DOHH2 (cell line): ENCODE results near the gene TENT5A.

Source experiments
- H3F3A ChIP-seq: fragments of 200-600 bp; sonication (generic), shearing (Covaris generic); 2 replicates; pipeline ENCODE4 v1.6.0; 2016; ENCODE audit warnings: antibody characterized with exemption, mild to moderate bottlenecking; ENCODE audit not compliant: control insufficient read depth, insufficient read depth
- H3K27ac ChIP-seq: fragments of 200-600 bp; sonication (generic); 2 replicates; pipeline ENCODE4 v1.5.1; 2014; ENCODE audit warnings: low read depth, mild to moderate bottlenecking, low read length, moderate library complexity
- H3K27me3 ChIP-seq: fragments of 200-600 bp; sonication (generic); 2 replicates; pipeline ENCODE4 v1.6.1; 2014; ENCODE audit warnings: mild to moderate bottlenecking, low read length, mixed read lengths; ENCODE audit not compliant: control insufficient read depth
- H3K36me3 ChIP-seq: fragments of 200-600 bp; sonication (generic); 2 replicates; pipeline ENCODE4 v1.6.1; 2014; ENCODE audit warnings: mild to moderate bottlenecking, low read length, moderate library complexity, mixed read lengths; ENCODE audit not compliant: control insufficient read depth
- H3K4me1 ChIP-seq: fragments of 200-600 bp; sonication (generic); 2 replicates; pipeline ENCODE4 v1.6.1; 2014; ENCODE audit warnings: mild to moderate bottlenecking, low read length, mixed read lengths; ENCODE audit not compliant: control insufficient read depth
- H3K4me2 ChIP-seq: fragments of 200-600 bp; sonication (generic); 2 replicates; pipeline ENCODE4 v1.6.0; 2014; ENCODE audit warnings: mild to moderate bottlenecking, low read length, moderate library complexity
- H3K4me3 ChIP-seq: fragments of 200-600 bp; sonication (generic); 2 replicates; pipeline ENCODE4 v1.5.1; 2014; ENCODE audit warnings: mild to moderate bottlenecking, low read length, mixed read lengths
- H3K79me2 ChIP-seq: fragments of 200-600 bp; sonication (generic); 2 replicates; pipeline ENCODE4 v1.6.1; 2014; ENCODE audit warnings: mild to moderate bottlenecking, low read length, mixed read lengths; ENCODE audit not compliant: control insufficient read depth
- H3K9me2 ChIP-seq: fragments of 200-600 bp; sonication (generic); replicated peaks from 2 replicates; pipeline ENCODE4 v1.6.1; 2014; ENCODE audit warnings: mild to moderate bottlenecking, low read length, mixed read lengths; ENCODE audit not compliant: control insufficient read depth
- H3K9me3 ChIP-seq: fragments of 200-600 bp; sonication (generic); 2 replicates; pipeline ENCODE4 v1.6.1; 2014; ENCODE audit warnings: antibody characterized with exemption, low read length, mixed read lengths; ENCODE audit not compliant: control insufficient read depth, insufficient read depth
- H4K20me1 ChIP-seq: fragments of 200-600 bp; sonication (generic); 2 replicates; pipeline ENCODE4 v1.6.0; 2014; ENCODE audit warnings: low read depth, mild to moderate bottlenecking, antibody characterized with exemption, low read length, moderate library complexity; ENCODE audit not compliant: control insufficient read depth, insufficient read depth
- CTCF ChIP-seq: fragments of 200-600 bp; sonication (generic); IDR thresholded peaks from one replicate; pipeline ENCODE4 v1.5.1; 2014; ENCODE audit warnings: antibody characterized with exemption, mild to moderate bottlenecking, low read depth, low read length; ENCODE audit not compliant: poor library complexity, severe bottlenecking
- EZH2phosphoT487 ChIP-seq: fragments of 200-600 bp; sonication (generic); IDR thresholded peaks from 2 replicates; pipeline ENCODE4 v1.6.1; 2017; ENCODE audit warnings: borderline replicate concordance, mild to moderate bottlenecking, antibody characterized with exemption, low read length, moderate library complexity, mixed read lengths

Gene TENT5A

GRCh38 chr6:81767163-81767891 is 14.8 kb upstream of the TENT5A start:
- no peaks in the 10 kb centered on the region for H3K9me2 ChIP-seq
- H3K79me2 ChIP-seq, result no peaks in the 10 kb centered on the region
- no peaks in the 10 kb centered on the region for H4K20me1 ChIP-seq
- no peaks in the 10 kb centered on the region for H3K9me3 ChIP-seq
- H3K27ac ChIP-seq, result no peak overlapping the region
- TF ChIP-seq EZH2phosphoT487, result no peak
- no peak for TF ChIP-seq CTCF
- H3K4me1 ChIP-seq, result no peaks in the 10 kb centered on the region
- no peaks in the 10 kb centered on the region for H3K36me3 ChIP-seq
- H3K27me3 ChIP-seq, result no peaks in the 10 kb centered on the region
- H3K4me3 ChIP-seq, result no peak overlapping the region
- H3K4me2 ChIP-seq, result no peak overlapping the region
- H3F3A ChIP-seq, result no peaks in the 10 kb centered on the region

DNA sequence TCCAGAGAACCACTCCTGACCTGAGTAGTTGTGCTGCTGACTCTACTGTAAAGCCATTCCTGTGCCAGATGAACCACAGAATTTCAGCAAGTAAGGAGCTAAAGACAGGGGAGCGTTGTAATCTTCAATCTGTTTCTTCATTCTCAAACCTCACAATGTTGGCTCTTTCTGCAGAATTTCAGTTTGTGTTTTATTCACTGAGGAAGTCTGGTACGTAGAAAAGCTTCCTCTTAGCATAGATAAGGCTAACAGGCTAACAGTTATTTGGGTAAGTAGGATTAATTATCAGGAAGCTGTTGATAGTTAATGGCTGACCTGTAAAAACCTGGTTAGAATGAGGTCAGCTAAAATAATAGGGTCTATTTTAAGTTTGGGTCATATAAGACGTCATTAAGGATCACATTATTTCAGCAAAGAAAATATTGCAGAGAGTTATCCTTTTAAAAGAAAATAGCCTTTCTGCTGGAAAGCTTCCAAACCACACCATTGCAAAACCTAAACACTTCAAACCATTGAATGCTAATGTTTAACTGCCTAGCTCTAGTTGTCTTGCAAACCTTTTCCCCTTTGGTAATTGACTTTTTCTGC is 14.1 kb upstream of the TENT5A start:
- Histone ChIP-seq H3K27me3 (no peaks in the 10 kb centered on the region), H3K4me2 (no peak overlapping the region), H3K4me1 (no peaks in the 10 kb centered on the region), H3K4me3 (no peak overlapping the region), H3K79me2 (no peaks in the 10 kb centered on the region), H3K9me3 (no peaks in the 10 kb centered on the region), H3F3A (no peaks in the 10 kb centered on the region), H3K36me3 (no peaks in the 10 kb centered on the region), H3K9me2 (no peaks in the 10 kb centered on the region), H4K20me1 (no peaks in the 10 kb centered on the region), H3K27ac (no peak overlapping the region)
- TF ChIP-seq CTCF (no peak), EZH2phosphoT487 (no peak)

- H4K20me1 ChIP-seq, result no peaks in the 10 kb centered on the region
- no peaks in the 10 kb centered on the region for H3K4me1 ChIP-seq
- H3F3A ChIP-seq, result no peaks in the 10 kb centered on the region
- no peak for TF ChIP-seq CTCF
- TF ChIP-seq EZH2phosphoT487, result no peak
- no peaks in the 10 kb centered on the region for H3K9me3 ChIP-seq
- no peak overlapping the region for H3K27ac ChIP-seq
- H3K4me3 ChIP-seq, result no peak overlapping the region
- no peaks in the 10 kb centered on the region for H3K79me2 ChIP-seq
- H3K36me3 ChIP-seq, result no peaks in the 10 kb centered on the region
- H3K9me2 ChIP-seq, result no peaks in the 10 kb centered on the region
- no peak overlapping the region for H3K4me2 ChIP-seq
- no peaks in the 10 kb centered on the region for H3K27me3 ChIP-seq
Observed at GRCh38 chr6:81764531-81764930, 12.1 kb upstream of the TENT5A start.
